ENCODE data around the gene CFAP210.

CFAP210 gene, protein sequence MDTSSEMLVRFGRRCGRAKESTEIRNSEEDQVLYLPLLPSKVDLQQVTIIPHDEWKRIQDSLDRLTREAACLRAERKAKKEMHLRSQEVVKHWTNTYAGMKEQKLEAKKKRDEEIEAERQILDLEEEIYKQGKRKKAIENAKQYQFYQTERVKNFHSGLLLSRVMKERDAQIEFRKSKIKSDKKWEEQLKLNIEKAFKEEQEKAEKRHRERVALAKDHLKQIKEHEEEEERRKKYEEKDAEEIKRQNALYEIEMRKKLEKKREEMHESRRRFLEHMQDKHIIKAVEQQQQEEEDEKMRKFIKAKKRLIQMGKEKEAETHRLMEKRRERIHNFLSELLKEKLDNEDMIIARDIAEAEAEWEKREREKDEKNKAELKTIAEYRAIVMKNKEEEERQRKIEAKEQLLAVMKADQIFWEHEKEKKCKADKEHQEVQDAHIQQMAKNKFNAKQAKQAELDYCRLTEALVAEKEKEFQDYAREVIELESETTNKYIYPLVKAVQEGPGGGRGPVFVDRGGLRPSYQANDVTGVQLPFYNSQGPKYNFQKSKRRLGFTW

DNA sequence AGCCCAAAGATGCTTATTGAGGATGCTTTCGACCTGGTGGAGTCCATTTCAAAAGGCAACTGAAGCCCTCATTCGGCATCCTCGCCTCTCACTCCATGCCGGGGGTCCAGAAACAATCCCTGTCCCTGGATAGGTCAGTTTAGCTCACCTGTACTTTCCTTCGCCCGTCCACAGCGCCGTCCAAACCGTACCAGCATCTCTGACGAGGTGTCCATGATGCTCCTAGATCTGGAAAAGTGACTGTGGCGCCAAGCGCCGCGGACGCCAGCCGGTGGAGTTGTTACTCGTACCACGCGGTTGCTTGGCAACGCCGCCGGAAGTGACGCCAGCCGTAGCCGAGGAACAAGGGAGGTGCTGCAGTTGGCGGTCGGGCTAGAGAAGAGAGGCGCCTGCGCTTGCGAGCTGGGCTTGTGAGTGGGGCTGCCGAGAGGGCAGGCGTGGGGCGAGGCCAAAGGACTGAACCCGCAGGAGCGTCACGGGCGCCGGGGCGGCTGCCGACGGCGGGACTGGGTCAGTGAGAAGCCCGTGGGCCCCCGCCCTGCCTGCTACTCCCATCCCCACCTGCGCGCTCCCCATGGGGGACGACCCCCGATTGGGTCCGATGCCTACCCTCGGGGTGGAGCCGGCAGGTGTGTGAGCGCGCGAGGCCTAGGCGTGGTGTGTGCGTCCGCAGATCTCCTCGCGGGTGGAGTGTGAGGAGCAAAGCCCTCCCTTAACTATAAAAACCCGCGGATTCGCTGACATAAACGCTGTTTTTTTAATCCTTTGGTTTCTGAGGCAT lies at the start of gene CFAP210, which contains the start of gene PHOSPHO2:
Gene CFAP210 (minus strand): TSS at position 293 of the 781 bp plus-strand sequence. CDS start 78 bp downstream, at position 215.
Gene PHOSPHO2 (plus strand): TSS at position 357 of the 781 bp plus-strand sequence. CDS start 6,503 bp downstream, outside the sequence.
- H3K27ac Mint-ChIP-seq = peak within 1 kb of the TSS; percentile 91
- H3K27me3 Mint-ChIP-seq (ENCODE audit: low read depth) = peaks cover 27% of the 10 kb centered on the region
- peak within 1 kb of the TSS; percentile 87 for H3K4me3 Mint-ChIP-seq
- peaks cover 2% of the 10 kb centered on the region for H3K36me3 Mint-ChIP-seq (ENCODE audit: low read depth)
- H3K4me1 Mint-ChIP-seq (ENCODE audit: low read depth) = peaks cover 13% of the 10 kb centered on the region
- peaks cover 16% of the 10 kb centered on the region for H3K9me3 Mint-ChIP-seq

DNA sequence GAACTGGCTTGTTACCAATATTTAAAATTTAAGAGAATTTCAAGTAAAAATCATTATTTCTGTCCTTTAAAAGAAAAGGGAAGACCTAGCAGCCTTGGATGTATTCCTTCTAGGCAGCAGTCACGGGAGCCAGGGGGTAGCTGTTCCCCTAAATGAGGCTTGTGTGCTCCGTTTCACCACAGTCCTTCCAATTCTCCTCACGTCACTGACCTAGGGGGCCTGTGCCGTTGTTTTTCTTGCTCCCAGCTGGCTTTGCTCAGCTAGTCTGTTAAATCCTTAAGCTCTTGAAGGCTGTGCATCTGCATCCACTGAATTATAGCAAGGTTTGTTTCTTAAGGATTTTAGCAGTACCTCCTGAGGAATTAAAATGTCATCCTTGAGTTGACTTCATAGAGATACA lies 49.3 kb upstream of the CFAP210 start:
- Mint-ChIP-seq H3K27ac (no peak overlapping the region), H3K27me3 (ENCODE audit: low read depth) (peaks cover 3% of the 10 kb centered on the region), H3K4me3 (no peak overlapping the region), H3K9me3 (no peaks in the 10 kb centered on the region), H3K4me1 (ENCODE audit: low read depth) (peaks cover 6% of the 10 kb centered on the region), H3K36me3 (ENCODE audit: low read depth) (peaks cover 2% of the 10 kb centered on the region)

DNA sequence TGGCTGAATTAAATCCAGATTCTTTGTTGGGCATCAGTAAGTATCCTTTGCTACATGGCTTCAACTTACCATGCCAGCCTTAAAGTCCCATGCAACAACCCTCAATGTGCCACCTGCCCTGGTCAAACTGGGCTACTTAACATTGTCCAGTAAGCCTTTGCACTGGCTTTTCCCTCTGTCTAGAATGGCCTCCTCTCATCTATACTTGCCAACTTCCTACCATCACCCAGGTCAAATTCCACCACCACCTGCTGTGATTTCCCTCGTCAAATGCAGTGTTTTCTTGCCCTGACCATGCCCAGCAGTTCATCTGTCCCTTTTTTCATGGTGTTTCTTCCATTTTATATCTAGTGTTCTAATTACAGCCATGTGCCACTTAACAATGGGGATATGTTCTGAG lies 45.1 kb upstream of the CFAP210 start:
- Mint-ChIP-seq H3K4me3 (no peak overlapping the region), H3K4me1 (ENCODE audit: low read depth) (peaks cover 10% of the 10 kb centered on the region), H3K27ac (no peak overlapping the region), H3K9me3 (no peaks in the 10 kb centered on the region), H3K27me3 (ENCODE audit: low read depth) (peaks cover 21% of the 10 kb centered on the region), H3K36me3 (ENCODE audit: low read depth) (peaks cover 2% of the 10 kb centered on the region)

DNA sequence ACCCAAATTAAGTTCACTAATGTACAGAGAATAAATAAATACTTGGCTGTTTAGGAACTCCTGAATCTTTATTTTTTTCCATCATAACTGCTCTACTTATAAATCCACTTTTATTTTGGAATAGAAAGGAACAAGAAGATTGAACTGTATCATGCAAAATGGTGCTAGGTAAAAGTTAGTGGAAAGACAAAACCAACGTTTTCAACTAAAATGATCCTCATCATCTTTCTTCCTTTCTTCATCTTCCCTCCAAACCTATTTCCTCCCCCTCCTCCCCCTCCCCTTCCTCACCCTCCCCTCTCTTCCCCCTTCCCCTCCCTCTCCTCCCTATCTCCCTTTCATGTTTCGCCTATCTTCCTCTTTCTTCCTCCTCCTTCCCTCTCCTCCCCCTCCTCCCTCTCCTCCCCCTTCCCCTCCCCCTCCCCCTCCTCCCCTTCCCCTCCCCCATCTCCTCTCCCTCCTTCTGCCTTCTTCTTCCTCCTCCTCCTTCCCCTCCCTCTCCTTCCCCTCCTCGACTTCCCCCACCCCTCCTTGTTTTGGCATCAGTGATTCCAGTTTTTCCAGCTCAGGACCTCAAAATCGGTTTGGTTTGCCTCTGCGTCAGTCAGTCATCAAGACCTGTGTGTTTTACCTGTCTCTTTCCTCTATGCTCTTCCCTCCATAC lies 44.5 kb upstream of the CFAP210 start:
- Mint-ChIP-seq H3K9me3 (no peaks in the 10 kb centered on the region), H3K4me3 (no peak overlapping the region), H3K36me3 (ENCODE audit: low read depth) (peaks cover 2% of the 10 kb centered on the region), H3K27ac (no peak overlapping the region), H3K4me1 (ENCODE audit: low read depth) (peaks cover 10% of the 10 kb centered on the region), H3K27me3 (ENCODE audit: low read depth) (peaks cover 22% of the 10 kb centered on the region)

DNA sequence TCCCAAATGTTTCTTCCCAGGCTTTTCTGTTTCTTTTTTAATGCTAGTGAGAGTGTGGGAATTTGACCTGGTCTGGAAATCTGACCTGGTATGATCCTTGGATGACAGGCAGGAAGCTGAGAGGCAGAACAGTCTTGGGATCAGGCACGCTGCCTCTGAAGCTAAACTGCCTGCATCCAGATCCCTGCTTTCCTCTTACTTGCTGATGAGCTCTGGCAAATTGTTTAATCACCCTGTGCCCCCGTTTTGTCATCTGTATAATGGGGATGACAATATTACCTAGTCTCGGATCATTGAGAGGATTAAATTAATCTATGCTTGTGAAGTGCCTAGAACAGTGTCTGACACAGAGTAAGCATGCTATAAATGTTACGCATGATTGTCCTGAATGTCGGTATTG lies 42.7 kb upstream of the CFAP210 start:
- H3K4me1 Mint-ChIP-seq (ENCODE audit: low read depth) = peaks cover 19% of the 10 kb centered on the region
- H3K4me3 Mint-ChIP-seq = no peak overlapping the region
- no peaks in the 10 kb centered on the region for H3K9me3 Mint-ChIP-seq
- H3K36me3 Mint-ChIP-seq (ENCODE audit: low read depth) = peaks cover 2% of the 10 kb centered on the region
- no peak overlapping the region for H3K27ac Mint-ChIP-seq
- peaks cover 39% of the 10 kb centered on the region for H3K27me3 Mint-ChIP-seq (ENCODE audit: low read depth)

DNA sequence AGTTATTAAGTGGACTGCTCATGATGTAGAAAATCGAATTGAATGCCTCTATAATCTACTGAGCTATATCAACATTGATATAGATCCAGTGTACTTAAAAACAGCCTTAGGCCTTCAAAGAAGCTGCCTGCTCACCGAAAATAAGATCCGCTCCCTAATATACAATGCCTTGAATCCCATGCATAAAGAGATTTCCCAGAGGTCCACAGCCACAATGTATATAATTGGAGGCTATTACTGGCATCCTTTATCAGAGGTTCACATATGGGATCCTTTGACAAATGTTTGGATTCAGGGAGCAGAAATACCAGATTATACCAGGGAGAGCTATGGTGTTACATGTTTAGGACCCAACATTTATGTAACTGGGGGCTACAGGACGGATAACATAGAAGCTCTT lies 41.4 kb upstream of the CFAP210 start:
- peaks cover 2% of the 10 kb centered on the region for H3K36me3 Mint-ChIP-seq (ENCODE audit: low read depth)
- peaks cover 19% of the 10 kb centered on the region for H3K4me1 Mint-ChIP-seq (ENCODE audit: low read depth)
- peaks cover 42% of the 10 kb centered on the region for H3K27me3 Mint-ChIP-seq (ENCODE audit: low read depth)
- H3K9me3 Mint-ChIP-seq = no peaks in the 10 kb centered on the region
- H3K4me3 Mint-ChIP-seq = peak overlapping the region; percentile 3
- no peak overlapping the region for H3K27ac Mint-ChIP-seq

DNA sequence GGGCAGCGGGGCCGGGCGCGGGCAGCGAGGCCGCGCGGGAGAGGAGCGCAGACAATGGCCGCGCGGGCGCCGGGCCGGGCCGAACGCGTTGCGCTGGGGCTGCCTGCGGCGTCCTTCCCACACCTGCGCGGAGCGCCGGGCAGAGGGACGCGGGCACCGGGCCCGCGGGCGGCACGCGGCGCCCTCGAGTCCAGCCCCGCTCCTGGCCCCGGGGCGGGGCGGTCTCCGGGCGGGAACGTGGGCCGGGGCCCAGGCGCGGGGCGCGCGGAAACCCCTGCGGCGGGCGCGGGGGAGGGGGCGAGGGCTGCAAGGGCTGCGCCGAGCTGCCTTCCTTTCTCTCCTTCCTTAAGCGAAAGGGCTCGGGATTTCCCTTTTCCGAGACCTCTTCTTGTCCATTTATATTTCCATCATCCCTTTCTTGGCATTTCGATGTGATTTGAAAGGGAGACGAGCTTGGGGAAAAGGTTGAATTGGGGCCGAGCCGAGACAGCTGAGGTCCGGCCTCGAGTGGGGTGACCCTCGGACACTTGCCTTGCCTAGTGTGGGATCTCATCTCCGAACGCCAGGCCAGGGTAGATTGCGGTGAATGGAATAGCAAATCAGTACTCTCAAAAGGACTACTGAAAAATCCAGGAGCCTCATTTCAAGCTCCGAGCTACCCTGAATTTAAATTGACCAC lies 40.1 kb upstream of the CFAP210 start:
- peaks cover 2% of the 10 kb centered on the region for H3K36me3 Mint-ChIP-seq (ENCODE audit: low read depth)
- H3K4me3 Mint-ChIP-seq = peak overlapping the region; percentile 77
- no peaks in the 10 kb centered on the region for H3K9me3 Mint-ChIP-seq
- H3K27me3 Mint-ChIP-seq (ENCODE audit: low read depth) = peaks cover 42% of the 10 kb centered on the region
- no peak overlapping the region for H3K27ac Mint-ChIP-seq
- peaks cover 18% of the 10 kb centered on the region for H3K4me1 Mint-ChIP-seq (ENCODE audit: low read depth)

DNA sequence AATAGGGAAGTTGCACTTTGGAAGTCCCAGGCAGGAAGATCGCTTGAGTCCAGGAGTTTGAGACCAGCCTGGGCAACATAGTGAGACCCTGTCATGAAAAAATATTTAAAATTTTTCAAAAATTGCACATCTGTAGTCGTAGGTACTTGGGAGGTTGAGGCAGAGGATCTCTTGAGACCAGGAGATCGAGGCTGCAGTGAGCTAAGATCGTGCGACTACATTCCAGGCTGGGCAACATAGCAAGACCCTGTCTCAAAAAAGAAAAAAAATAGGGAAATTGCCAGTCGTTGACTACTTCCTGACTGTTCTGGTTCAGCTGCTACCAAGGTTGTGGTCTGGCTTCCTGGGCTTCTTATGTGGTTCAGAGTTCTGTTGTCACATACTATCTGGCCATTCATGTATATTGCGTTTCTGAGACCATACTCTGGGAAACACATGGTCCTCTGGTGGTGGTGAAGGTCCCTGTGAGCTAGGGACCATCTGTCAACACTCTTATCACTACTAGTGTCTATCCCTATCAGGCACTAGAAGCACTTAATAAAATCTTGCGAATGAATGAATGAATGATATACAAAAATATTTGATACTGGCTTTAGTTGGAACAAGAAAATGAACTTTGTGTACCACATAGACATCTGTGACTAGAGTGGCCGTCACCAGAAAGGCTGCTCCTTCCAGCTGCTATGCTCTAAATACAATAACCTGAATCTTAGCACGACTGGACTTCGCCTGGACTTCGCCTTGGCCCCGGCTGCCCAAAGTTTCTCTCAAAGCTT lies 38.6 kb upstream of the CFAP210 start:
- H3K9me3 Mint-ChIP-seq = no peaks in the 10 kb centered on the region
- peaks cover 13% of the 10 kb centered on the region for H3K4me1 Mint-ChIP-seq (ENCODE audit: low read depth)
- H3K4me3 Mint-ChIP-seq = peak overlapping the region; percentile 88
- H3K27ac Mint-ChIP-seq = no peak overlapping the region
- no peaks in the 10 kb centered on the region for H3K36me3 Mint-ChIP-seq (ENCODE audit: low read depth)
- peaks cover 39% of the 10 kb centered on the region for H3K27me3 Mint-ChIP-seq (ENCODE audit: low read depth)

DNA sequence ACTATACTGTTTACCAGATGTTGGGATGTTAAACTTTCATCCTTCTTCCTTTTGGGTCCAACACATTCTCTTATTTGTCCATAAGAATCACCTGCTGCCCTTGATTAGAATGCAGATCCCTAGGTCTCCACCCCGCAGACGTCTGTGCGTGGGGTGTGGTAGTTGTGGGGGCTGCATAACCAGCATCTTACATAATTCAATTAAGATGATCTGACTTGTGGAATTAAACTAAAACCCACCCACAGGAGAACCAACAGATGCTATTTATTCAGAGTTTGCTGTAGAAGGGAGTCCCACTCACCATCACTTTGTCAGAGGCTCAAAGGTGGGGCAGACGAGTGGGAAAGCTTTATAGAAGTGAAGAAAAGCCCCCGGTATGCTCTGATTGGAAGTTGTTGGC lies 37.9 kb upstream of the CFAP210 start:
- Mint-ChIP-seq H3K9me3 (no peaks in the 10 kb centered on the region), H3K4me3 (peak overlapping the region; percentile 38), H3K4me1 (ENCODE audit: low read depth) (peaks cover 13% of the 10 kb centered on the region), H3K27ac (no peak overlapping the region), H3K36me3 (ENCODE audit: low read depth) (no peaks in the 10 kb centered on the region), H3K27me3 (ENCODE audit: low read depth) (peaks cover 39% of the 10 kb centered on the region)

DNA sequence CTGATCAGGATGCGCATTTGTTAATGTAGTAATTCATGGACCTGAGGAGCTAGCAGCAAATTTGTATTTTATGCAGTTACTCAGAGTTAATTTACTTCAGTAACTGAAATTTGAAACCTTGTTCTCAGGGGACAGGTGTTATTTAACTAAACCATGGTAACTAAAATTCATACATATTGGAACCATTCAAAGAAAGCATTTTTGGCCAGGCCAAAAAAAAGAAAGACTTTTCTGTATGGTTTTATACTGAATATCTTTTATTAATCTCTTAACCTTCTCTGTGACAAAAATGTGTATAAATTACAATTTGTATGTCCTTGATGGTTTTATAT lies 35.0 kb upstream of the CFAP210 start:
- Mint-ChIP-seq H3K36me3 (ENCODE audit: low read depth) (no peaks in the 10 kb centered on the region), H3K9me3 (no peaks in the 10 kb centered on the region), H3K27me3 (ENCODE audit: low read depth) (peaks cover 23% of the 10 kb centered on the region), H3K4me1 (ENCODE audit: low read depth) (peaks cover 9% of the 10 kb centered on the region), H3K4me3 (no peak overlapping the region), H3K27ac (no peak overlapping the region)

DNA sequence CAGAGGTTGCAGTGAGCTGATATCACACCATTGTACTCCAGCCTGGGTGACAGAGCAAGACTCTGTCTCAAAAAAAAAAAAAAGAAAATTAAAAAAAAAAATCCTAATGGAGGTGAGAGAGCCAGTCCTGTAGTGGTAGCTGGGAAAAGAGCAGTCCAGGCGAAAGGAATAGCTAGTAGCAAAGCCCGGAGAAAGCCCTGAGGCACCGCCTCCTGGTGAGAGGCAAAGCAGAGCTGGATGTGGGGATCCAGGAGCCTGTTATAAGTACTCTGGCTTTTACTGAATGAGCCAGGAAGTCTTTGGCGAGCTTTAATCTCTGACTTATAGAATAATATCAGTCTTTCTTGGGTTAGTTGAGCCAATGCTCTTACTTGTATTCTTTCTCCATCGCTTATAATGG lies 32.9 kb upstream of the CFAP210 start:
- Mint-ChIP-seq H3K27ac (no peak overlapping the region), H3K27me3 (ENCODE audit: low read depth) (peaks cover 8% of the 10 kb centered on the region), H3K36me3 (ENCODE audit: low read depth) (no peaks in the 10 kb centered on the region), H3K4me3 (no peak overlapping the region), H3K9me3 (no peaks in the 10 kb centered on the region), H3K4me1 (ENCODE audit: low read depth) (no peaks in the 10 kb centered on the region)

DNA sequence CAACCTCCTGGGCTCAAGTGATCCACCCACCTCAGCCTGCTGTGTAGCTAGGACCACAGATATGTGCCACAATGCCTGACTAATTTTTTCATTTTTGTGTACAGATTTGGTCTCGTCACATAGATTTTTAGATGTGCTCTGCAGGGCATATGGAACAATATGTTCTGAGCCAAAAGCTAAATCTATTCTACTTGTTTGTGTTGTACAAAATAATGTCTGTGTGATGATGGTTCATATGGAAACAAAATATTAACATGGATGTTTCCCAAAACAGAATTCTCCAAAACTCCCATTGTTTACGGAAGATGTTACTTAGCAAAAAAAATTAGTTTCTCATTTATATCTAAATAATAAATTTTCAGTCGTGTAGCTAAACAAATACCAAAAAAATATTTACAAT lies 26.8 kb upstream of the CFAP210 start:
- Mint-ChIP-seq H3K4me1 (ENCODE audit: low read depth) (peaks cover 4% of the 10 kb centered on the region), H3K4me3 (no peak overlapping the region)

DNA sequence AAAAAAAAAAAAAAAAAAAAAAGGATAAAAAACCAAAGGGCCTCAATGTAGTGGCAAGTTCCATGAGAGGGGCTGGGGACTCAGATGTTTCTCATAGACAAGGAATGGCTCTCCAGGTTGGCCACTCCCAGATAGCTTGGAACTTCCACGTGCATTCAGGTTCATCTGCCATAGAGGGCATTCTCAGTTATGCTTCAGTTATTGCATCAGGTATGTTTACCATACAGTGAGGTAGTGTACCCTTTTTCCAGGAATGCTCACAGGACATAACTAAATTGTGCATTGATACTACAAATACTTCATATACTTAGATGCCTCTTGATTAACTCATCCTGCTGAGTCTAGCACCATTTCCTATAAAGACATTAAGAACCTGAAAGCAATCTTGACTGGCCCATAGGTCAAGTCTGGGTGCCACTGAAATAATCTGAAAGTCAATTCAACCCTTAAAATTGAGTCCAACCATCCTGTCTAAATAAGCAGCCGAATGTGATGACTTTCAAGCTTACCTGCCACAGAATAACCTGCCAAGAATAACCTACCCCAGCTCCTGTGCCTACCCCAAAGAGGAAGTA lies 24.8 kb upstream of the CFAP210 start:
- peaks cover 8% of the 10 kb centered on the region for H3K4me1 Mint-ChIP-seq (ENCODE audit: low read depth)
- peak overlapping the region; percentile 41 for H3K27ac Mint-ChIP-seq
- H3K9me3 Mint-ChIP-seq = no peaks in the 10 kb centered on the region
- no peak overlapping the region for H3K4me3 Mint-ChIP-seq
- H3K27me3 Mint-ChIP-seq (ENCODE audit: low read depth) = no peaks in the 10 kb centered on the region
- no peaks in the 10 kb centered on the region for H3K36me3 Mint-ChIP-seq (ENCODE audit: low read depth)

More for the DNA sequence above, 26.8 kb upstream of the CFAP210 start:
- peaks cover 3% of the 10 kb centered on the region for H3K27me3 Mint-ChIP-seq (ENCODE audit: low read depth)
- no peaks in the 10 kb centered on the region for H3K36me3 Mint-ChIP-seq (ENCODE audit: low read depth)
- H3K9me3 Mint-ChIP-seq = no peaks in the 10 kb centered on the region
- H3K27ac Mint-ChIP-seq = no peak overlapping the region

All from T-helper 1 cell treated with Interleukin-12 subunit alpha and Interleukin-12 subunit beta and Interleukin-4 antibody, amounts not matched to agents 30 μg/mL and 1 μg/mL, for 36 hours (primary cell).